Measurements from ENCODE around the gene CCDC117. TPM values are rescaled to one million over a fixed set of nuclear protein-coding genes. Genes with fewer than 3 reads are reported as not detected.
"Not testable (repeated sequence)": the region's sequence is repeated elsewhere in the genome, so short reads cannot be mapped to it uniquely, and the experiment has no call there.

The CCDC117 gene
- total RNA-seq, 2 donors from 2014 or later, result 35.3 to 43.4 TPM

- peak; percentile 96 for DNase-seq (ENCODE audit: low spot score)
Observed at GRCh38 chr22:28800308-28801041, 28.0 kb downstream of the CCDC117 start, which contains the start of gene XBP1. Gene XBP1 (minus strand): TSS chr22:28800569.

GRCh38 chr22:28801845-28802594 lies 29.5 kb downstream of the CCDC117 start:
- Mint-ChIP-seq H3K4me3 (peak overlapping the region; percentile 94), H3K9me3 (no peaks in the 10 kb centered on the region), H3K36me3 (peaks cover 26% of the 10 kb centered on the region), H3K4me1 (ENCODE audit: low read depth in 2 of 2) (peaks cover 16 to 31% of the 10 kb centered on the region in 2 donors), H3K27ac (peak overlapping the region; percentile 92 to 100), H3K27me3 (no peaks in the 10 kb centered on the region)
- no peak for ATAC-seq
- DNase-seq (ENCODE audit: low spot score), result no peak

More at GRCh38 chr22:28800308-28801041, 28.0 kb downstream of the CCDC117 start, which contains the start of gene XBP1:
- peak; percentile 93 for ATAC-seq
- Mint-ChIP-seq H3K9me3 (no peaks in the 10 kb centered on the region), H3K36me3 (peaks cover 39% of the 10 kb centered on the region), H3K4me3 (peak within 1 kb of the TSS; percentile 94), H3K4me1 (ENCODE audit: low read depth in 2 of 2) (peaks cover 29 to 46% of the 10 kb centered on the region in 2 donors), H3K27ac (peak within 1 kb of the TSS; percentile 92 to 100), H3K27me3 (no peaks in the 10 kb centered on the region)

GRCh38 chr22:28802595-28803123 lies 30.2 kb downstream of the CCDC117 start:
- no peaks in the 10 kb centered on the region for H3K9me3 Mint-ChIP-seq
- peak overlapping the region; percentile 92 to 100 for H3K27ac Mint-ChIP-seq
- H3K36me3 Mint-ChIP-seq, result peaks cover 23% of the 10 kb centered on the region
- H3K27me3 Mint-ChIP-seq, result no peaks in the 10 kb centered on the region
- peak overlapping the region; percentile 94 for H3K4me3 Mint-ChIP-seq
- peaks cover 16 to 29% of the 10 kb centered on the region in 2 donors for H3K4me1 Mint-ChIP-seq (ENCODE audit: low read depth in 2 of 2)
- DNase-seq (ENCODE audit: low spot score) (no peak), ATAC-seq (no peak)

- peak overlapping the region in 1 of 2 donors; percentile 33 for H3K27ac Mint-ChIP-seq
- not testable (repeated sequence) for ATAC-seq; H3K4me3 Mint-ChIP-seq; DNase-seq (ENCODE audit: low spot score); H3K27me3 Mint-ChIP-seq; H3K9me3 Mint-ChIP-seq
- peaks cover 10% of the 10 kb centered on the region for H3K36me3 Mint-ChIP-seq
- H3K4me1 Mint-ChIP-seq (ENCODE audit: low read depth in 2 of 2), result peaks cover 28 to 39% of the 10 kb centered on the region in 2 donors
Observed at GRCh38 chr22:28805426-28805825, 32.9 kb downstream of the CCDC117 start.

GRCh38 chr22:28808716-28809355 lies 36.3 kb downstream of the CCDC117 start:
- Mint-ChIP-seq H3K9me3 (no peaks in the 10 kb centered on the region), H3K27me3 (no peaks in the 10 kb centered on the region), H3K4me3 (peak overlapping the region; percentile 82), H3K4me1 (ENCODE audit: low read depth in 2 of 2) (peaks cover 45 to 54% of the 10 kb centered on the region in 2 donors), H3K36me3 (peaks cover 6% of the 10 kb centered on the region), H3K27ac (peak overlapping the region; percentile 98 to 99)
- DNase-seq (ENCODE audit: low spot score) (no peak), ATAC-seq (no peak)

- peak overlapping the region; percentile 98 to 99 for H3K27ac Mint-ChIP-seq
- H3K4me1 Mint-ChIP-seq (ENCODE audit: low read depth in 2 of 2), result peaks cover 64 to 72% of the 10 kb centered on the region in 2 donors
- ATAC-seq (peak; percentile 66 to 76), DNase-seq (ENCODE audit: low spot score) (peak; percentile 87)
- no peaks in the 10 kb centered on the region for H3K27me3 Mint-ChIP-seq
- H3K9me3 Mint-ChIP-seq, result no peaks in the 10 kb centered on the region
- peaks cover 17% of the 10 kb centered on the region for H3K36me3 Mint-ChIP-seq
- peak overlapping the region; percentile 89 for H3K4me3 Mint-ChIP-seq
Observed at GRCh38 chr22:28810821-28811491, 38.5 kb downstream of the CCDC117 start.

GRCh38 chr22:28812516-28812915 lies 40.0 kb downstream of the CCDC117 start:
- peak overlapping the region; percentile 89 for H3K4me3 Mint-ChIP-seq
- H3K9me3 Mint-ChIP-seq, result no peaks in the 10 kb centered on the region
- H3K4me1 Mint-ChIP-seq (ENCODE audit: low read depth in 2 of 2), result peaks cover 68 to 73% of the 10 kb centered on the region in 2 donors
- H3K27ac Mint-ChIP-seq, result peak overlapping the region; percentile 98 to 99
- DNase-seq (ENCODE audit: low spot score) (no peak), ATAC-seq (no peak)
- H3K27me3 Mint-ChIP-seq, result no peaks in the 10 kb centered on the region
- peaks cover 17% of the 10 kb centered on the region for H3K36me3 Mint-ChIP-seq

GRCh38 chr22:28813772-28814518 lies 41.5 kb downstream of the CCDC117 start:
- H3K9me3 Mint-ChIP-seq, result no peaks in the 10 kb centered on the region
- H3K4me1 Mint-ChIP-seq (ENCODE audit: low read depth in 2 of 2), result peaks cover 73 to 80% of the 10 kb centered on the region in 2 donors
- ATAC-seq (no peak), DNase-seq (ENCODE audit: low spot score) (no peak)
- H3K36me3 Mint-ChIP-seq, result peaks cover 13% of the 10 kb centered on the region
- peak overlapping the region; percentile 98 to 99 for H3K27ac Mint-ChIP-seq
- no peaks in the 10 kb centered on the region for H3K27me3 Mint-ChIP-seq
- H3K4me3 Mint-ChIP-seq, result peak overlapping the region; percentile 89

- no peaks in the 10 kb centered on the region for H3K9me3 Mint-ChIP-seq
- no peaks in the 10 kb centered on the region for H3K27me3 Mint-ChIP-seq
- no peak for DNase-seq (ENCODE audit: low spot score)
- H3K36me3 Mint-ChIP-seq, result peaks cover 11% of the 10 kb centered on the region
- ATAC-seq, result no peak
- H3K4me3 Mint-ChIP-seq, result peak overlapping the region; percentile 89
- peaks cover 70 to 75% of the 10 kb centered on the region in 2 donors for H3K4me1 Mint-ChIP-seq (ENCODE audit: low read depth in 2 of 2)
- H3K27ac Mint-ChIP-seq, result peak overlapping the region; percentile 98 to 99
Observed at GRCh38 chr22:28815111-28815510, 42.6 kb downstream of the CCDC117 start.

- H3K4me1 Mint-ChIP-seq (ENCODE audit: low read depth in 2 of 2), result peaks cover 64 to 71% of the 10 kb centered on the region in 2 donors
- DNase-seq (ENCODE audit: low spot score) (no peak), ATAC-seq (no peak)
- peak overlapping the region; percentile 98 to 99 for H3K27ac Mint-ChIP-seq
- H3K36me3 Mint-ChIP-seq, result peaks cover 11% of the 10 kb centered on the region
- H3K9me3 Mint-ChIP-seq, result no peaks in the 10 kb centered on the region
- H3K27me3 Mint-ChIP-seq, result no peaks in the 10 kb centered on the region
- H3K4me3 Mint-ChIP-seq, result peak overlapping the region; percentile 89
Observed at GRCh38 chr22:28815729-28816128, 43.2 kb downstream of the CCDC117 start.

GRCh38 chr22:28817064-28817463 lies 44.6 kb downstream of the CCDC117 start:
- H3K27me3 Mint-ChIP-seq, result no peaks in the 10 kb centered on the region
- DNase-seq (ENCODE audit: low spot score) (no peak), ATAC-seq (no peak)
- peak overlapping the region in 1 of 2 donors; percentile 40 for H3K27ac Mint-ChIP-seq
- peaks cover 11% of the 10 kb centered on the region for H3K36me3 Mint-ChIP-seq
- H3K4me3 Mint-ChIP-seq, result no peak overlapping the region
- no peaks in the 10 kb centered on the region for H3K9me3 Mint-ChIP-seq
- peaks cover 61 to 72% of the 10 kb centered on the region in 2 donors for H3K4me1 Mint-ChIP-seq (ENCODE audit: low read depth in 2 of 2)
